CD1c-positive myeloid dendritic cell (primary cell): ENCODE data around the gene GALNT18.

Experiments used
- DNase-seq: peaks from one replicate; pipeline ENCODE4 v3.0.0-alpha.2; 2016; ENCODE audit errors: extremely low spot score

Gene GALNT18

DNA sequence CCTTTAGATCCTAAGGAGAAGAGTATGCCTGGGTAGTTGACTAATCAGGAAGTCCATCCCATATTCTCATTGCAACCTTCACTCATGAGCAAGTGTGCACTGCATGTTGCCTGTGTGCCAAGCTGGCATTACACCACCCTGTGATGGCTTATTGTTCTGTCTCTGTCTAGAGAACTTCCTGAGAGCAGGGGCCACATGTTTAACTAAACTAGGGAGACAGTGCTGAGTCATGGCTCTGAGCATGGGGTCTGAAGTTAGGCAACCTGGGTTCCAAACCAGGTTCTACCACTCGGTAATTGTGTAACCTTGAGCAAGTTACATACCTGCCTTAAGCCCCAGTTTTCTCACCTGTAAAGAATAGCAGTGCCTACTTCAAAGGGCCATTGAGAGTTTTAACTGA is 308.4 kb downstream of the GALNT18 start:
- DNase-seq, result peak; percentile 60

DNA sequence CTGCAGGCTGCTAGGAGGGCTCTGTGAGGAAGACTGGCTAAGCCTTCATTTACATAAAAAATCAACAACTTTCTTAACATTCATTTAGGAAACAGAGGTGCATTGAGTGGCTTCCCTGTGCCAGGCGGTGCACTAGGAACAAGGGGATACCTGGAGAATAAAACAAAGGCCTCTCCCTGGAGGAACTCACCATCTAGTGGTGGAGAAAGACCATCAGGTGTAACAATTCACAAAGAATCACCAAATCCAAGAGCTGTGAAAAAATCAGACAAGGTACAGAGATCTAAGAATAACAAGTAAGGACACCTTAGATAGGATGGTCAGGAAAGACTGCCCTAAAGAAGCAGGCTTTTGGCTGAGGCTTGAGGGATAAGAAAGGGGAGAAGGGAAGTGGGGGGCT is 309.1 kb downstream of the GALNT18 start:
- DNase-seq, result no peak

DNA sequence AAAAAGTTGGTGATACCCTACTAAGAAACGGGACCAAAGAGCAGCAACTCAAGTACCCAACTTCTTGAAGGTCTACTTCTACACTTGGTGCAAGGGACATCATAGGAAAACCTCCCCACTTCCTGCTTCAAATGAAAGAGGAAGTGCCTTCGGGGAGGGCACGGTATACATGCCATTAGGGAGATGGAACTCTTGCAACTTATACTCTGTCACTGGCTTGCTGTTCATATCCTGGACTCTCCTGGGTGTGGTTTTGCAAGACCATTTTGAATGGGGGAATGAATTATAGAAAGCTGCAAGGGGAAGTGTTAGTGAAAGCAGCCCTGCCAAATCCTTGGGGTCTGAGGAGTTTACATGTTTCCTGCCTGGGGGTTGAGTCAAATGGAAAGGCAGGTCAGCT is 310.6 kb downstream of the GALNT18 start:
- peak; percentile 80 for DNase-seq

DNA sequence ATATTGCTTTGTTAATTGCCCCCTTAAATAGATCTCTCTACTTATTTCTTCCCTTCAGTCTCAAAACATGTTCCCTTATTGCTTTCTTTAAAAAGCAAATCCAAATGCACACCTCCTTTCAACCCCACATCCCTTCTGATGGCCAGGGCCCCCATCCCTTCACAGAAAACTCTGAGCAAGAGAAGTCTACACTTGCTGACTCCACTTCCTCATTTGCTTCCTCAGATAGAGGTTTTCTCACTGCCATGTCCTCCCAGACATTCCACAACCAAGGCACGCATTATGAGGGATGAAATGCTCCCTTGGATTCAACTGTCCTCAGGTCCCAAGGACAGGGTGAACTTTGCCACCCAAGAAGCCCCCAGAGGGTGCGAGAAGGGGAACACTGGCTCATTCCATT is 311.9 kb downstream of the GALNT18 start:
- peak; percentile 26 for DNase-seq

DNA sequence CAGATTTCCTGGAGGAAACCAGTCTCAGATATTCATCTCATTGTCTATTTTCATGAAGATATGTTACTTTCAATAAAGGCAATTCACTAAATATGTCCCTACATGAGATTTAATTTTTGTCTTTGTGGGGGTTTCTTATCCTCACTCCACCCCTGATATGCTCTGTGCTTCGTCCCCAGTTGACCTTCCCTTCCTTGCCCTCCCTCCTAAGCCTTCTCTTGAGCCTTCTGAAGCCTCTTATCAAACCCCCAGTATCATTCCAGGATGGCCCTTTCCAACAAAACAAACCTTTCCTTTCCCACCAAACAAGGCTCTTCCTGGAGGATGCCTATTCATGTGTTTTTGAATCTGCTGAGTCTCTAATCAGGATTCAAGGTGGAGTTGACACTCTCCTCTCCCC is 313.6 kb downstream of the GALNT18 start:
- no peak for DNase-seq

DNA sequence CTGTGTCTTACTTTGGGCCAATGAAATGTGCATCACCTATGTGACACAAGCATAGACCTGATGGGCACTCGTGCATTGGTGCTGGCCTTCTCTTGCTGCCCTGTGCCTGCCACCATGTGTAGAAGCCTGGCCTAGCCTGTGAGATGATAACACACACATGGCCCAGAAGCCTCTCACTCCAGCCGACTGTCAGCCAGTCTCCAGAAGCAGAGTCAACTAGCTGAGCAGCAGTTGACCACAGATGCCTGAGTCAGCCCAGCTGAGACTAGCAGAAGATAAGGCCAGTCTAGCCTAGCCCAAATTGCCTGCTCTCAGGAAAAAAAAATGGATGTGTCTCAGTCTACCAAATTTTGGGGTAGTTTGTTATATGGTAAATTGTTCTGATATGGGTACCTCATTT is 314.9 kb downstream of the GALNT18 start:
- DNase-seq, result no peak

DNA sequence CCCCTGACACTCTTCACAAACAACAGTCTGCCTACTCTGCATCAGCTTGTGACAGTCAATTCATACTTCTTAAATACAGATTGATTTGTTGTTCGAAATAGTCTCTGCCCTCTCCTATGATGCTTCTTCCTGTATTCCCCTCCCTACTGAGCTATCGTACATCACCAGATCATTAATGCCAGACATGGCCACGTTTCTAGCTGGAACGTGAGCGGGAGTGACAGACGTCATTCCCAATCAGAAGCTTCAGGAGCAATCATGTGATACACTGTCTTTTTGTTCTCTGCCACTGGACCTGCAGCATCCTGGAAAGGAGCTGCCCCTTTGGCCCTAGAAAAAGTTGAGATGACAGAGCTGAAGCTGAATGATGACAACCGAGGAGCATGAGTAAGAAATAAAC is 317.3 kb downstream of the GALNT18 start:
- DNase-seq, result no peak

DNA sequence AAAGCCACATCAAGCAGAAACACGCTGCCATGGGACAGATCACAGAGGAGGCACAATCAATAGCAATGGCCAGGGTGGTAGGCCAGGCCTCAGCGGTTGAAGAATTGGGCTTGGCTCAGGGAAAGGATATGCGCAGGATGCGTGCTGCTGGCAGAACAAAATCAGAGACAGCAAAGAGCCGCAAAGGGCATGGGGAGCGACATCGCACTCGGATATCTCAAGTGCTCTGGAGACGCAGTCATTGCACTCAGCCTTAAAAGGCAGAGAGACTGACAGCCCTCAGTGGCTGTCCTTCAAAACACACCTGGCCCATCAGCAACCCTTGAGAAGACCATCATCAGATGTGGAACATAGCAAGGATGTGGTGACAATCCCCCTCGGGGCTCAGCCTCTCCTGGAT is 319.2 kb downstream of the GALNT18 start:
- DNase-seq, result no peak

DNA sequence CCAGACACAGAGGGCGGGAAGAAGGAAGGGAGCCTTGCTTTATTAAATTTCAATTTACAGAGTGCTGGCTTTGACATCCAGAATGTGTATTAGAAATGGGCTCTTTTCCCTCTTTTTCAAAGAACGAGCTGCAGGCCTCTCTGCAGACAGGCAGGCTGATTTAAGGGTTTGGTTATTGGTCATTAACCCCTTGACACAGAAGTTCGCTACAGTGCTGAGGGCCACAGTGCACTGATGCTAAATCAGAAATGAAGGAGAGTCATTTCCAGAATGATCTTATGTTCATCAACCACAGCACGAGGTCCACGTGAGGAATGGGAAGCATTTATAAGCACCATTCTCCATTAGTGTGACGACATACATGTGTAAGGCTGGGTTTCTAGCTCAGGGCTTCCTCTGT is 320.6 kb downstream of the GALNT18 start:
- DNase-seq, result no peak

DNA sequence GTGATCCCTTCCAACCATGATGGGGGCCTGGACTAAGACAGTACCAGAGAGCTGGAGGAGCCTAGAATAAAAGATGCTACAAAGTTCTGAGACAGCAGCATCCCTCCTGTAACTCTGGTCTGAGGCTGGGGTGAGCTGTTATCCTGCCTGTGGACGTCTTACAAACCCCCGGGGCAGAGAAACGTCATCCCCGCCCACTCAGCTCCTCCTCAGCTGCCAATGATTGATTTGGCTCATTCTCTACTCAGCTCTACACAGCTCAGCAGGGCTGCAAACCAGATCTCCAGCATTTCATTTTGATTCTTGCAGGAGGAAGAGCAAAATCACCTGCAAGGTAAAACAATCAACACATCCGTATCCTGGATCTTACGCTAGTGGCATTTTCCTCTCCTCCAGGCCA is 324.2 kb downstream of the GALNT18 start:
- DNase-seq, result no peak

DNA sequence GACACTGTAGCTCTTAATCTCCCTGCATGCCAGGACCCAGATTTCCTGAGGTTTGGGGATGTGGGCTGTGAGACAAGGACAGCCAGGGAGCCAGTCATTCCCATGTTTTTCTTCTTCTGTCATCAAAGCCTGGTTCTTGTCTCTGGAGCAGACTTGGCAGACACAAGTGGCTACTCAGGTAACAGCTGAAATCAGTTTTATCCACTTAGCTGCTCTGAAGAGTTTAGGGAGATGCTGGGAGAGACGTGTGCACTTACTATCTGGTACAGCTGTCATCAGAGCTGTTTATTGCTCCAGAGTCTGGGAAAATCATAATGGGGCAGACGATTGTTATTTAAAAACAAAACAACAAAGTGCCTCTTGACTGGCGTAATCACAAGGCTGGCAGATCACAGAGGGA is 325.4 kb downstream of the GALNT18 start:
- no peak for DNase-seq

DNA sequence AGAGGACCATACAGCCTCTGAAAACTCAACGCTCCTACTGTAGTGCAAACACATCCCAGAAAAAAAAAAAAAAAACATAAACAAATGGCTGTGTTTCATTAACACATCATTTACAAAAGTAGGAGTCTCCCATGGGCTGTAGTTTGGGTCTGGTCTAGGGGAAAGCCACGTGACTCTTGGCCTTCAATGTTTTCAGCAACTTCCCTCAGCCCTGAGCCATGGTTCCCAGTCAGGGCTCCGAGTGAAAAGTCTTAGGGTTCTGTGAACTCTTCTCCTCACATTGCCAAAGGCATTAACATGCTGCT is 327.3 kb downstream of the GALNT18 start:
- DNase-seq, result no peak

DNA sequence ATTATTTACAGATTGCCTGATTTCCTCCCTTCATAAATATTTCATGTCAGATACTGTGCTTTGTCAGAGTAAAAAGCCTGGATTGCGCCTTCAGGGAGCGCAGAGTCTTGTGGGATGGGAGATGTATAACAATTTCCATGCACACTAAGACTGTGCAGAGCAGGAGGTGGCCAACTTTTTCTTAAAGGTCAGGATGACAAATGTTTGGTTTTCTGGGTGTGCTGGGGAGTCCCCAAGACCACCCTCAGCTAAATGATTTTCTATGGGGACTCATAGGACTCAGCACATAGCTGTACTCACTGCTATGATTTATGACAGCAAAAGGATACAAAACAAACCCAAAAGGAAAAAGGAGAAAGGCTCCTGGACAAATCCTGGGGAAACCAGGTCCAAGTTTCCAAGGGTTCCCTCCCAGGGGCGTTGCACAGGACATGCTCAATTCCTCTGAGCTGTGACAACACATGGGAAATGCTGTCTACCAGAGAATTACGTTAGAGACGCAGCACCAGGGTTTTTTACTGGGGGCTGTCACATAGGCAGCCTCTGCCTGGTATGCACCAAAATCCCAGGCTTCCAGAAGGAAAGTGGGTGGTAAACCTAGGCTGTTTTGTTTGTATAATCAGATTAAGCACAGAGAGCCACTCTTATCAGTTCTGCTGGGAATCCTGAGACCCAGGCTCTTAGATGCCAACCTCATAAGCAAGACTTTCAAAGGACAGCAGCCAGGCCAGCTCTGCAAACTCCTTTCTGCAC is 327.8 kb downstream of the GALNT18 start:
- no peak for DNase-seq

DNA sequence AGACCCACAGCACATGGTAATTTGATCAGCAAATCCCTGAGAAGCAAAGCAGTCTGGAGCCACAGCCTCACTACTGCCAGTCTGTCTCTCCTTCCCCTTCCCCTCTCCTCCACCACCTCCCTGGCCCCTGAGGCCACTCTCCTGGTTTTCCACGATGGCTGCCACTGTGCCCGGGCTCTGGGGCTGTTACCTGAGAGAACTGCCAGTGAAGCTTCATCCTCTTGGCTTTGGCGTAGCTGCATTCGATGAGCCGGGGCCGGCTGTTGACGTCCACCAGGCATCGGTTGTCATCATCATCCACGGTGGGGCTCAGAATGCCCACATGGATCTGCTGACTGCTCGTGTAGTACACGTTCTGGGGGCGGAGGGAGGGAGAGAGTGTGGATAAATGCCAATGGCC is 329.0 kb downstream of the GALNT18 start:
- no peak for DNase-seq

DNA sequence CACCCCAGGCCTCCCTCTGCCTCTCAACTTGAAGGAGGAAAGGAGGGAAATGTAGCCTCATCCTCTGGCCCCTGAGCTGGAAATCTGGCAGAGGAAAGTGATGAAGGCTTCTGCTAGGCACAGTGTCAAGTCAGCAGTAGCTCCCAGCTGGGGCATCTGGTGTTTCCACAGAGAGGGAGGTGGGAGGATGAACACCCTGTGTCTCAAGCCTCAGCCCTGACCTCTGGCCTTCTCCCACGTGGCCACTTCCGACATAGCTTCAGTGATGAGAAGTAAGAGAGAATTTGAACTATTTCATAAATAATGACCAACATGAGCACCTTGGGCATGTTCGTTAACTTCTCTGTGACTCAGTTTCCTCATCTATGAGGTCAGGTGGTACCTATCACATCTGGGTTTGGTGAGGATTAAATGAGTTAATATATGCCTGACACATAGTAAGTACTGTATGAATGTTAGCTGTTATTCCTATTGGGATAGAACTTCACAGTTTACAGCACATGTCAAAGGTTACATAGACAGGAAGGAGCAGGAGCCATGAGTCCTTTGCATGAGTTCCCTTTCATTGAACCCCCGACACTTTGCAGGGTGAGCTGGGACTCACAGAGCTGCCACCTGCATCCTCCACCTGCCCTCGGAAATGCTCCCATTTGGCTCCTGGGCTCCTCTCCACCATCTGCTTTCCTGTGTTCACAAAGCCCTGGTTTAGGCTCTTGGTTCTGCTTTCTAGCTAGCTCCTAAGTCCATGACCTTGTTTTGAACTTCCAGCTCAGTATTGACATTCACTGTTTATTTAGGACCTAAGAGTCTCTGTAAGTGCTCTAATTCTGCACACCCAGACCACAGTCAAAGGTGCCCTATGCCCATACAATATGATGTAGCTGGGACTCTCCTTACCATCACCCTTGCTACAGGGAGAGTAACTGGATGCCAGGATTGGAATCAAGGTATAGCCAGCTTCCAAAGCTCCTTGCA is 330.5 kb downstream of the GALNT18 start:
- DNase-seq, result peak; percentile 73

DNA sequence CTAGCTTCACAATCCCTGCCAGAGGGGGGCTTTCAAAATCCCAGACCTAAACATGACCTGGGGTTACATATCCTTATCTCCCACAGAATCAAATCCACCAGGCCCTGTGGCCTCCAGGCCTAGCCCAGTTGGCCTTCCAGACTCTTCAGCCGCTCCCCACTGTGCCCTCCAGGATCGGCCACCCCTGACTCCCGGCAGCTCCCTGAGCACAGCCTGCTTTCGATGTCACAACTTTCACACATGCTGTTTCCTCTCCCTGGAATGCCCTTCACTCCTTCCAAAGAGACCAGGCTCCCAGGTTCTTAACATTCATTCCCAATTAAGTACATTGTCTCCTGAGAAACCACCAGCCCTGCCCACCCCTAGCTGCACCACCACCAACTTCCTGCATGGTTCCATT is 331.5 kb downstream of the GALNT18 start:
- DNase-seq, result no peak

DNA sequence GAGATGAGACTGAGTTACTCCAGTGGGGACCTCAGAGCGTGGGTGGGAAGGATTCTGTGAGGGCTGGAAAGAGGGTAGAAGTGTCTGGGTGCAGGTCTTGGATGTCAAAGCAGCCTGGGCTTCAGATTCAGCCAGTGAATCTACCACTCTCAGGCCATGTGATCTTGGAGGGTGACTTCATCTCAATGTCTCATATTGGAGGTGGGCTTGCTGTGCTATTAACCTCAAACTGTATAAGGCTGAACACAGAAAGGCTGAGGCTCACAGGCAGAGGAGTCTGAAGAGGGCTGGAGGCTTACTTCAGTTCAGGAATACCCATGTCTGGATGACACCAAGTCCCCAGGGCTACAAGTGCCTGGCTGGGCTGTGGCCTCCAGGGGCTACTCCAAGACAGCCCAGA is 332.1 kb downstream of the GALNT18 start:
- no peak for DNase-seq

DNA sequence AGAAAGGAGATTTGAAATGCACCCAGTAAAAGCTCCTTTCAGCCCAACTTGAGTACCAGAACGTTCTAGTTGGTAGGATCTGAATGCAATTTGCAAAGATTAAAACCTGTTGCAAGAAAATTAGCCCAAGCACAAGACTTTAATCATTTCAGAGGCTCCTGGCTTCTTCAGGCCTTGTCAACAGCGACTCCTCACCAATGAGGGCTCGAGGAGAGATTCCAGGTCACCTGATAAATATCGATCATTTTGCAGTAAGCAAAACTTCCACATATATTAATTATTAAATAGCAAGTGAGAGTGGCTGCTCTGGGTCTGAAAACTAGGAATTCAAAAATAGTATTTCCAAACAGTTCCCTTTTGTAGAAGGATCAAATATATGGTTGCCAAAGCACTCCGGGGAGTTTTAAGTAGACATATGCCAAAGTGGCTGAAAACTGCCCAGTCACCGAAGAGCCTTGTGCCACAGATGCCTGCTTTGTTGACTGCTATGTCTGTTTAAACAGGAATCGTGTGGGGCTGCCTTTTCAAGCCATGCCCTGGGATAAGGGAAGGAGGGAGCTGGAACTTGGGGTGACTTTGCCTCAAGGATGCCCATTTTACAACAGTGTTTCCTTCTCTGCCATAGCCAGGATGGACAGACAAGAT is 332.7 kb downstream of the GALNT18 start:
- DNase-seq, result no peak

DNA sequence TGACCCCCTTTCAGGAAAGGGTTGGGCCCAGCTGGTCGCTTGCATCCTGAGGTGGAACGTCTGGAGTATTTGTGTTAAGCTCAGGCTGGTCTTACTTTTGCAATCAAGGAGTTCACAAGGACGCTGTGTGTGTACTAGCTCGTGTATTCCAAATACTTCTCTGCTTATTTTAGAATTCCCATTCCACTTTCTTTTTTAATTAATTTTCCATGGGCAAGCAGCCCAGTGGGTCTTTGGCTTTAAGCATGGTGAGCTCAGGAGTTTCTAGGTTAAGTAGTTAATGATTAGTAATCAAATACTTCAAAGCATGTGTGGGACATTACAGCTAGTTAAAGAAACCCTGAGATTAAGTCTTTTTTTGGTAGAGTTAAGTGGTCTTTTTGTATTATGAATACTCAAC is 337.3 kb downstream of the GALNT18 start:
- DNase-seq, result no peak

DNA sequence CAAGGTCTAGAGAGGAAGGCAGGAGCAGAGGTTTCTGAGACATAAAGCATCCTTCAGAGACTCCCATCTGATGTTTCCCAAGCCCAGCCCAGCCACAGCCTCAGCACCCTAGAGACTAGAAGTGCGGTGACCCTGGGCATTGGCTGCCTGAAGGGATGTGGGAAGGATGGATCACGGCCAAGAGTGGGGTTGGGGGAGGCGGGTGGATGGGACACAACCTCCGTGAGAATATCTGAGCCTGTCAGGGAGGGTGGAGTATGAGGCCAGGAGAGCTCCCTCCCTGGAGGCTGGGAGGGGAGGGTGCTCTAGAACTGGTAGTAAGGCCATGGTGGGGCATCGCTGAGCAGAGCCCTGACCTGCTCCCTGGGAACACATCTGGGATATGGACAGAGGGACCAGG is 340.2 kb downstream of the GALNT18 start:
- DNase-seq, result no peak

DNA sequence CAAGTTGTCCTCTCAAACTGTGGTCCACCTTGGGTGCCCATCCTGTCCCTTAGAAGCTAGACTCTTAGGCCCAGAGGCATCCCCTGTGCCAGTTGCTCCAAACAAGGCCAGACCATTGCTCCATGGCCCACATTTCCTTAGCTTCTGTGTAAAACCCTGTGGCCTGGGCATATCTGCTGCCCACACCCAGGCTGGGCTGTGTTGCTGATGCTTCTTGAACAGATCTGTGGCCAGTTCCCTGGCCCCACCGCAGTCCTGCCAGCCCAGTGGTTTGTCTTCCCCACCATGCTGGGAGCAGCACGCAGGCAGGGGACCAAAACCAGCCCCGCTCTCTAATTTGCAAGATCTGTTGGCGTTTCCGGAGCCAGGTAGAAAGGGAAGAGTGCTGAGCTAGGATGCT is 341.0 kb downstream of the GALNT18 start:
- DNase-seq, result no peak

DNA sequence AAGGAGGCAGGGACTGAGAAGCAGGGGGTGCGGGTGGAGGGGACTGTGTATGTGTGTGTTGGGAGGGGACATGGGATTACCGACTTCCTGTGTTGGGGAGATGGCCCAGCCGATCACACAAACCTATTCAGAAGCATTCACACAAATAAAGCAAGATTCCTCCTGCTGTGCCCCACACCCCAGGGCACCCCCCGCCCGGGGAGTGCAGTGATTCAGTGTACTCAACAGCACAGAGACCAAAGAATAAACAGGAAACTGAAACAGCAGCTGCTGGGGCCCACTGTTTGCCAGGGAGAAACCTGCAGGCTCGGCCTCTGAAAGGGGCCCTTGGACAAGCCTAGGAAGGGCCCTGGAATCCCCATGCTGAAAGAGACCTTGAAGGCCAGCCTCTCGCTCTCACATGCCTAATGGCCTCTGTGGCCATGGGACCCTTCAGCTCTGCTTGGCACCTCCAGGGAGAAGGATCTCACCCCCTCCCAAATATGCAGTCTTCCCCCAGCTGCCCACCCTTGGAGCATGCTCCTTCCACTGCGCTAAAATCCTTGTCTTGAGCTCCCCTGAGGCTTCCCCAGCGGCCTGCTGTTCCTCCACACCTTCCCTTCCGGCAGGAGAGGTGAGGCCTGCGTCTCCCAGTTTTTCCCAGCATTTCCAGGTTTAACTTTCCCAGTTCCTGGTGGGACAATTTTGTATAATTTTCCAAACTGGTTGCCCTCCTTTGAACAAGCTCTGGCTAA is 341.7 kb downstream of the GALNT18 start:
- no peak for DNase-seq
